T-helper 2 cell treated with Interferon-gamma antibody and Interleukin-4, amounts not matched to agents 5 μg/mL and 100 μg/mL, for 36 hours (primary cell): ENCODE measurements around the gene NBPF4.

Experiments used
- DNase-seq: peaks from one replicate; pipeline ENCODE4 v3.0.0; 2021; ENCODE audit warnings: low spot score
- H3K27ac Mint-ChIP-seq: one replicate; pipeline ENCODE4 v1.8.0; 2021; ENCODE audit warnings: mild to moderate bottlenecking, mixed read lengths
- H3K27me3 Mint-ChIP-seq: one replicate; pipeline ENCODE4 v1.8.0; 2021; ENCODE audit warnings: low read depth, mixed read lengths
- H3K36me3 Mint-ChIP-seq: one replicate; pipeline ENCODE4 v1.8.0; 2021; ENCODE audit warnings: low read depth, mixed read lengths
- H3K4me1 Mint-ChIP-seq: one replicate; pipeline ENCODE4 v1.8.0; 2021; ENCODE audit warnings: low read depth, mixed read lengths
- H3K4me3 Mint-ChIP-seq: one replicate; pipeline ENCODE4 v1.8.0; 2022; ENCODE audit warnings: mild to moderate bottlenecking, moderate library complexity, mixed read lengths
- H3K9me3 Mint-ChIP-seq: one replicate; pipeline ENCODE4 v1.8.0; 2021; ENCODE audit warnings: mixed read lengths

NBPF4 gene

GRCh38 chr1:108199781-108200686, 43.8 kb downstream of the NBPF4 start, which contains the start of gene SLC25A24:
Gene SLC25A24, minus strand, starts transcription at chr1:108200343. Its CDS starts 205 bp downstream, at chr1:108200138.
- Mint-ChIP-seq H3K36me3 (peaks cover 39% of the 10 kb centered on the region), H3K27ac (peak within 1 kb of the TSS; percentile 84), H3K9me3 (peaks cover 14% of the 10 kb centered on the region), H3K4me1 (peaks cover 35% of the 10 kb centered on the region), H3K4me3 (peak within 1 kb of the TSS; percentile 88), H3K27me3 (peaks cover 4% of the 10 kb centered on the region)
- peak; percentile 86 for DNase-seq

DNA sequence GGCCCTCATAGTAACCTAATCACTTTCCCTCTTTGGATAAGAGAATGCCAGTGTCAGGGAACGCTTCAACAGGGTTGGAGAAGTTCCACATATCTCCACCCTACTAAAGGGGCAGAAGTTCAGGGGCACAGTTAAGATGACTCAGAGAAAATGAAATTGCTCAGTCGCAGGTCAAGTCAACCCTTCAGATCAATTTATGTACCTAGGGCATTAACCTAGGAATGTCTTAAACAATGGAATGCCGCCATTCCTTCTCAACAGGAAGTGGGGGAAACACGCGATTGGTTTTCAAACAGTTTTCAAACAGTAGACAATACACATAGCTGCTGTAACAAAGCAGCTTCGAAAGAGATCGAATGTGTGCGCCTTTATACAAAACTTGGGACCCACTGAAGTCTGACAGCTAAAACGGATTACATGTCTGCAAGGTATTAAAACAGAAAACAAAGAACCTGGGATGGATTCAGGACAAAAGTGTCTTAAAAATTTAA, 44.6 kb downstream of the NBPF4 start:
- peaks cover 10% of the 10 kb centered on the region for H3K9me3 Mint-ChIP-seq
- H3K4me1 Mint-ChIP-seq = peaks cover 35% of the 10 kb centered on the region
- peaks cover 44% of the 10 kb centered on the region for H3K36me3 Mint-ChIP-seq
- DNase-seq = no peak
- peaks cover 2% of the 10 kb centered on the region for H3K27me3 Mint-ChIP-seq
- H3K4me3 Mint-ChIP-seq = peak overlapping the region; percentile 84
- H3K27ac Mint-ChIP-seq = peak overlapping the region; percentile 84

DNA sequence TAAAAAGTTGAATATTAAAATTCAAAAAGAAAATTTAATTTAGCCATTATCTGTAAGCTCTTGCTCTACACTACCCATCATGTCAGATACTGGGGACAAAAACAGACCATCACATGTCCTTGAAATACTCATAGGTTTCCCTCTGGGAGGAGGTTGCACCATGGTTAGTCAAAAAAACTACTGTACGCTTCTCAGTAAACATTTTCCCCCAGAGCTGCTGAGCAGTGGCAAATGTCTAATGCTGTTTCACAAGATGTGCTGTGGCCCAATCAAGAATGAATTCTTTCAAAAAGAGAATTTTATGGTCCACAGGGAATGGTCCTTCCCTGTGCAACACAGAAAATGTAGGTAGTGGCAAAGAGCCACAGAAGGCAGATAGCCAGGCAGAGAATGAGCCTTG, 49.8 kb downstream of the NBPF4 start:
- no peak for DNase-seq
- Mint-ChIP-seq H3K36me3 (peaks cover 72% of the 10 kb centered on the region), H3K4me3 (no peak overlapping the region), H3K9me3 (peaks cover 25% of the 10 kb centered on the region), H3K4me1 (peaks cover 21% of the 10 kb centered on the region), H3K27me3 (no peaks in the 10 kb centered on the region), H3K27ac (peak overlapping the region; percentile 20)

GRCh38 chr1:108193333-108193732, 50.5 kb downstream of the NBPF4 start:
- no peaks in the 10 kb centered on the region for H3K27me3 Mint-ChIP-seq
- DNase-seq = no peak
- peaks cover 74% of the 10 kb centered on the region for H3K36me3 Mint-ChIP-seq
- no peak overlapping the region for H3K27ac Mint-ChIP-seq
- peaks cover 32% of the 10 kb centered on the region for H3K9me3 Mint-ChIP-seq
- H3K4me1 Mint-ChIP-seq = peaks cover 18% of the 10 kb centered on the region
- H3K4me3 Mint-ChIP-seq = no peak overlapping the region

- no peak overlapping the region for H3K27ac Mint-ChIP-seq
- H3K4me3 Mint-ChIP-seq = no peak overlapping the region
- peaks cover 38% of the 10 kb centered on the region for H3K9me3 Mint-ChIP-seq
- no peak for DNase-seq
- H3K27me3 Mint-ChIP-seq = no peaks in the 10 kb centered on the region
- peaks cover 73% of the 10 kb centered on the region for H3K36me3 Mint-ChIP-seq
- H3K4me1 Mint-ChIP-seq = peaks cover 13% of the 10 kb centered on the region
These were observed 51.3 kb downstream of the NBPF4 start for GRCh38 chr1:108192581-108192980.

DNA sequence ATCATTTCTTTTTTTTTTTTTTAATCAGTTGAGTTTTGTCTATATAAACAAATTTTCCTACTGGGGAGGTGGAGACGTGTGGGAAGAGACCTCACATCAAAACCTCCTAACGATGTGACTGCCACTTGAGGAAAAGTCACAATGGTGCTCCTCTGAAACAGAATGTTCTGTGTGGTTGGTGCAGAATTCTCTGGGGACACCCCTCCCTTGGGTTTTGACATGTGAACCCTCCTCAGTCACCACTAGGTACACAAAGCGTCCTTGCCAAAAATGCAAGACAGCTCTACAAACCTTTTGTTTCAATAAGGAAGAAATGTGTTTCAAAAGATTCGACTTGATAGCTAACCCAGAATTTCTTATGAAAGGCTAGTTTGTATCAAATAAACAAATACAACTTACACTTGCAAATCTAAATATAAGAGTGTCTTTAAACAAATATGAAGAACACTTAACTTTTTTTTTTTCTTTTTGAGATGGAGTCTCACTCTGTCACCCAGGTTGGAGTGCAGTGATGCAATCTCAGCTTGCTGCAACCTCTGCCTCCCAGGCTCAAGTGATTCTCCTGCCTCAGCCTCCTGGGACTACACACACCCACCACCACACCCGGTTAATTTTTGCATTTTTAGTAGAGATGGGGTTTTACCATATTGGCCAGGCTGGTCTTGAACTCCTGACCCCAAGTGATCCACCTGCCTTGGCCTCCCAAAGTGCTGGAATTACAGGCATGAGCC, 53.0 kb downstream of the NBPF4 start:
- peaks cover 6% of the 10 kb centered on the region for H3K4me1 Mint-ChIP-seq
- no peak overlapping the region for H3K4me3 Mint-ChIP-seq
- H3K36me3 Mint-ChIP-seq = peaks cover 67% of the 10 kb centered on the region
- H3K9me3 Mint-ChIP-seq = peaks cover 38% of the 10 kb centered on the region
- H3K27me3 Mint-ChIP-seq = no peaks in the 10 kb centered on the region
- H3K27ac Mint-ChIP-seq = no peak overlapping the region
- DNase-seq = no peak

DNA sequence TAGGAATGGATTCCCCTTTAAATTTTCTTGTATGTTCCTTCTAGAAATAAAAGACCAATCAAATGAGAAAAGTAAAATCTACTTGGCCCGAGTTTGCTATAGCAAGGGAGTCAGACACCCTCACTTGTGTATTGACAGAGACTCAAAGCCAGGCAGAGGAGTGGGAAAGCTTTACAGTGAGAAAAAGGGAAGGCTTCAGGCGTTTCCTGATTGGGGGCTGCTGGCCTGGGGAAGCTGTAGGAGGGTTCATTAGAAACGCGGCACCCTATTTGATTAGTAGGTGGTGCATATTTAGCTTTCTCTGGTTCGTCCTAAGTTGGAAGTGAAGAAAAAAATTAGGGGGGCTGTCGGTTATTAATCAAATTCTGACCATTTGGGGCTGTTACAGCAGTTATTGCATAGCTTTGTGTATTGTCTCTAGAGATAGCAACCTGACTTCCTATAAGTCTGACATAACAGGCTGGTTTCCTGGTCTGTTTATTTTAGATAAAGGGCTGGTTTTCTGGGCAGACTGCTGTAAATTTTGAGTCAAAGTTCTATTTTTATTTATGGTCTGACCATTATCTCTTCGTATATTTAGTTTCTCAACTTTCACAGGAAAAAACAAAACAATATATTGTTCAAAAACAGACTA, 53.8 kb downstream of the NBPF4 start:
- DNase-seq = no peak
- Mint-ChIP-seq H3K4me3 (no peak overlapping the region), H3K4me1 (peaks cover 6% of the 10 kb centered on the region), H3K36me3 (peaks cover 63% of the 10 kb centered on the region), H3K27ac (no peak overlapping the region), H3K9me3 (peaks cover 36% of the 10 kb centered on the region), H3K27me3 (no peaks in the 10 kb centered on the region)

GRCh38 chr1:108188801-108189200, 55.1 kb downstream of the NBPF4 start:
- Mint-ChIP-seq H3K4me3 (no peak overlapping the region), H3K36me3 (peaks cover 60% of the 10 kb centered on the region), H3K4me1 (peaks cover 6% of the 10 kb centered on the region), H3K27me3 (no peaks in the 10 kb centered on the region), H3K9me3 (peaks cover 32% of the 10 kb centered on the region), H3K27ac (no peak overlapping the region)
- no peak for DNase-seq

DNA sequence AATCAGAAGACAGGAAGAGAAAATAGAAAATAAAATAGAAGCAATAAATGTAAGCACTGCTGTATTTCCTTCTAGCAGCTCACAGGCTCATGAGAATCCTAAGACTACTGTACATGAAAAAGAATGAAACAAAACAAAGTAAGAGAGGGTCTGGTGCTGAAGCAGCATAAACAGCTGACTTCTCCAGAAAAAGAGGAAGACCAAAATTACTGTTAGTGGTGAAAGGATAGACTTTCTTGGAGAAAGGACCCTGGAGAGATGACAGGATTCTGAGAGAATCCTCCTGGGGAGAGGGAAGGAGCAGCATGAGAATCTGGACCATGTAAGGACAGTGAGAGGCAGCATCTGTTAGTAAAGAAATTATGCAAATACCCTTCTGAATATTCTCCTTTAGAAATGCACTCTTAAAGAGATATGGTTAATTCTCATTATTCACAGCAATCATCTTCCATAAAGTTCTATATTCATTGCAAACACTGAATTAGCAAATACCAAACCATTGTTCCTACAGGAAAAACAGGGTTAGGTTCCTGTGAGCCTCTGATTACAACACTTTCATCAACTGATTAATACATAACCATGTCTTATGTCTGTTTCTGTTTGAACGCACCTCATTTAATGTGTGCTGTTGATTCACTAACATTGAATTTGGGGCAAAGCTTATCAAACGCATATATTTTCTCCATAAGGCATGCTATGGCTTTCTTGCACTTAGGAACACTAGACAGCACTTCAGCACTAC, 60.7 kb downstream of the NBPF4 start:
- DNase-seq = no peak

DNA sequence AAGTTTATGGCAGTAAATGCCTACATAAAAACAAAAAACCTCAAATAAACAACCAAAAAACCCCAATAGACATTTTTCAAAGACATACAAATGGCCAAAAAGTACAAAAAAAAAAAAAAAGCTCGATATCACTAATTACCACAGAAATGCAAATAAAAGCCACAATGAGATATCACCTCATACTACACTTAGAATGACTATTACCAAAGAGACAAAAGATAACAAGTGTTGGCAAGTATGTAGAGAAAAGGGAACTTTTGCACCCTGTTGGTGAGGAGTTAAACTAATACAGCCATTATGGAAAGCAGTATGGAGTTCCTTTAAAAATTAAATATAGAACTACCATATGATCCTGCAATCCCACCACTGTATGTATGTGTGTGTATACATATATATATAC, 64.9 kb downstream of the NBPF4 start:
- Mint-ChIP-seq H3K4me1 (peaks cover 5% of the 10 kb centered on the region), H3K9me3 (peaks cover 37% of the 10 kb centered on the region), H3K27ac (no peak overlapping the region), H3K4me3 (no peak overlapping the region), H3K36me3 (peaks cover 68% of the 10 kb centered on the region), H3K27me3 (no peaks in the 10 kb centered on the region)
- DNase-seq = no peak

More for the DNA sequence above, 60.7 kb downstream of the NBPF4 start:
- no peak overlapping the region for H3K4me3 Mint-ChIP-seq
- H3K27ac Mint-ChIP-seq = no peak overlapping the region
- peaks cover 6% of the 10 kb centered on the region for H3K4me1 Mint-ChIP-seq
- peaks cover 56% of the 10 kb centered on the region for H3K36me3 Mint-ChIP-seq
- H3K27me3 Mint-ChIP-seq = no peaks in the 10 kb centered on the region
- H3K9me3 Mint-ChIP-seq = peaks cover 10% of the 10 kb centered on the region
